GM11168 (cell line): ENCODE data around the gene ARMH4.

Experiments
- in situ Hi-C: fragments of 300-500 bp; cut with MboI; formaldehyde crosslinking; loops from one replicate; pipeline ENCODE4 v1.12.0; 2022; ENCODE audit warnings: low sequenced_read_pairs; ENCODE audit not compliant: unreplicated experiment

The ARMH4 gene

DNA sequence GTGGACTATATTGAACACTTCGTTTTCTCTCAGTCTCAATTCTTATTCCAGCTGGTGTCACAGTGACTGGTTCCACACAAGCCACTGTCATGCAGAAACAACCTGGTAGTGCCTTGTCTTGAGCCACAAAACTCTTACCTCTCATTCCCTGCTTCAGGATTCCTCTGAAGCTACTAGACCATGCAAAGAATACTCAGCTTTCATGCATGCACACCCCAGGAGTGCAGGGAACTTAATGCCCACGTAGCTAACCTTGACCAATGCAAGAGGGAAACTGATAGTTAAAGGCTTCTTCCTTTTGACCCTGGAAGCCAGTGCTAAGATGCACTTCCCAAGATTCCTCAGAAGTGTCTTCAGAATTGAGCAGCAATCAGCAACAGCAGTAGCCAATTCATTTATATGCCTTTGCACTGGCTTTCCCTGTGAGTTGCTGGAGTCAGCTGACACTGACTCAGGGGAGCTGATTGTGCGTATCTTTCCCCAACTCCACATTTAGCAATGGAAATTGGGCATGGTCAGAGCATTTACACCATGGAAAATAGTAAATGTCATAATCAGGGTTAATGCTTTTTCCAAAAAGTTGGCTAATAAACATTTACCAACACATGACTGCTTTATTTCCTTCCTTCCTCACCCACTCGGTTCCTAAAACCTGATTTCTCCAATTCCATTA is 172.5 kb downstream of the ARMH4 start:
- in situ Hi-C loops, result no loop called here

DNA sequence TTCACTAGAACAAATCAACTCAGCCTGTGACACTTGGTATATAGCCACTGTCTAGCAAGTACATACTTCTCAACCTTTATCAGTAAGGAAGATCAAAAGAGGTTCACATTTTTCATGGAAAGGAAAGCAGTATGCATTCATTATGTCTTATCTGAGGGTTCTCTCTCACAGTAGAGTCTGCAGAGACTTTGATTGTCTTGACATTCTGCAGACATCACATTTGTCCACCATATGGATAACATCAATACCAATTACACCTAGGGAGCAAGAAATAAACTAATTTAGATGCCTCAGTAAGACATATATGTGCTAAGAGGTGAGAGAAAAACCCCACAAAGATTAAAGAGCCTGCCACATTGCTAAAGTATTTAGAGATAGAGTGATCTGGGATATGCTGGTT is 175.3 kb downstream of the ARMH4 start:
- in situ Hi-C loops, result no loop called here

DNA sequence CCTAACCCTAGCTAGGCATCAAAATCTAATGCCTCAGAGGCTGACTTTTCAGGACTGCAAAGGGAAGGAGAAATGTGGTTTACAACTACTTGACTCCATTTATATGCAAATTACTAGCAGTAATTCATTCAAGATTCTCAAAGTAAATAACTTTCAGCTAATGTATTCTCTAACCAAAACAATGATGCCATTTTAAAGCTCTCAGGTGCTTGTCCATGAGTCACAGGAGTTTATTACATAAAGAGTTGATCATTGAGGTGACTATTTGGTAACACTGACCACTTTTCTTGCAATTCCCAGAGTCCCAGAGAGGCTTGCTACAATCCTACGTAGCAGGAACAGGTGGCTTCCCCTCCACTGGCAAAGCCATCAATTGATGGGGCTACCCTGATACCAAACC is 177.1 kb downstream of the ARMH4 start:
- in situ Hi-C loops, result no loop called here

DNA sequence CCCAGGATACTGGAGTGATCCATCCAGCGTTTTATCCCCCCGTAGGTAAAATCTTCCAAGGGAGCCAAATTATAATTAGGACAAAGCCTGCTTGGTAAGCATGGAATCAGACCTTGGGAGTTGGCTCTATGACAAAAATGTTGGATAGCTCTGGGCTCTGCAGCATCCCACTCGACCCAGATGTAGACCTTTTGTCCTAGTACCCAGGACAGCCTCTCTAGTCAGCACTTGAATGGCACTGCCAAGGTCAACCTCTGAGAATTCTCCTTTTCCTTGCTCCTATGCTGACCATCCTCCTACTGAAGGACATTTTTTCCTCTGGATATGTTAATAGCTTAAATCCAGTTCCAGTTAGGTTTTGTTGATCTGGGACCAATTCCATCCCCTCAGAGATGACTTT is 181.4 kb downstream of the ARMH4 start:
- in situ Hi-C loops, result no loop called here

DNA sequence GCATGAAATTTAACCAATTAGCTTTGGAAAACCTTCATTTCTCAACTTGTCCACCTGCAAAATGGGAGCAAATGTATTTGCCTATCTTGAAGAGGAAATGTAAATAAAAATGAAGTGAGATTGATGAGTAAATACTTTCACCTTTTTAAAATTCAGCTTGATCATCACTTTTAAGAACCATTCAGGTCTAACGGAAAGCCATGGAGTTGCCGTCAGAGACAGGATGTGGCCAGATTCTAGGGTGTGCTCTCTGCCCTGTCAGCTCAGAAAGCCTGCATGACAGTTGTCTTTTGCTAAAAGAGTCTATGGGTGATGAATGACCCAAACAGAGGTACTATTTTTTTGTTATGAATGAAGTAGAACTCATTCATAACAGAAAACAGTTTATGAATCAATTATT is 181.8 kb downstream of the ARMH4 start:
- in situ Hi-C loops, result no loop called here

DNA sequence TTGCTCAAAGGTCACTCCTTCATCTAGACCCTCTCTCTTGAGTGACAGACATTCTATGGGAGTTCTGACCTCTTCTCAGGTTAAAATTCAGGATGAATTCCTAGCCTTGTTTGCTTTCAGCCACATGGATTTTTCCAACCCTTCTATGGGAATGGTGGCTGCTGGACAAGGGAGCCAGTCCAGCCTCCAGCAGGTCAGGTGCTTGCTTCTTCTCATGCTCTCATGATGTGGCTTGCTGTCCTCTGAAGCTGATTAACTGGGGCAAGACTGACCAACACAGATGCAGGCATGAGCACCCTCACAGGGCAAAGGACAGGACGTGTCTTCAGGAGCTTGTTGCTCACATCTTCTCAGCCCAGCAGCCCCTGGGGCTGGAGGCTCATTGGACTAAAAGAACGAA is 188.9 kb downstream of the ARMH4 start:
- in situ Hi-C loops, result no loop called here

DNA sequence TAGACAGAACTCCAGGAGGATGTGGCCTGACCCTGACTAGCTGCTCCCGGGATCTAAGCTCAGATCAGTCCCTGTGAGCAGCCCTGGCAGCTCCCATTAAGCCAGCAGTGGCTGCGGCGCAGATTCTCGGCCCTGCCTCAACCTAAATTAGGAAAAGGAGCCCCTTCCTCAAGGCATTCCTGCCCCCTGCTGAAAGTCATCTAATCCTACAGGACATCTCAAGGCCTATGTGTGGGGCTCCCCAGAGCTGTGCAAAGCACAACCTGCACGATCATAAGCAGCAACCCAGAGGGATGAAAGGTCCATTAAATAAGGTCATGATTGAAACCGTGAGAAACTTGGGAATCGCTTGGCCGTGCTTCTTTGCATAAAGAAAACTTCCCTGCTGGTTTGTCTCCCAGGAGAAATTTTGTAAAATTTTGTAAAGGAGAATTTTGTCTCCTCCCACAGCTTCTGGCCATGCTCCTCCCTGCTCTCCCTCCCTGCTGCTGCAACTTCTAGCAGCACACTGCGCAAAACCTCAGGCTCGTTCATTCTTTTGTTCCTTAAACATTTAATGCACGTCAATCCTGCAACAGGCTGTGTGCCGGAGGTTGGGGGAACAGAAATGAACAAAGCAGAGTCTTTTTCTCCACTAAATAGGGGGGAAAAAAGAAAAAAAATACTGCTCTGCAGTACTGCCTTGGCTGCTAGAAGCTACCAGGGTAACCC is 189.5 kb downstream of the ARMH4 start:
- in situ Hi-C loops, result no loop called here

DNA sequence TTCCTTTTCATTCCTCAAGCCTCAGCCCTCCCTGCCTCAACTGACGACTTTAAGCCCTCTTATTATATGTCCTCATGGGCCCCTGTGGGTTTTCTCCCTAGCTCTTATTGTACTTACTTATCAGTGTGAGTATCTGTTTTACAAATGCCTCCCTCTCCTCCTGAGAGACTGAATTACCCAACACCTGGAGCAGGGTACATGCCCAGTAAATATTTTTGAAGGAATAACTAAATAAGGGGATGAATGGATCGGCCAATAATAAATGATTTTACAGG is 190.3 kb downstream of the ARMH4 start:
- in situ Hi-C loops, result no loop called here

DNA sequence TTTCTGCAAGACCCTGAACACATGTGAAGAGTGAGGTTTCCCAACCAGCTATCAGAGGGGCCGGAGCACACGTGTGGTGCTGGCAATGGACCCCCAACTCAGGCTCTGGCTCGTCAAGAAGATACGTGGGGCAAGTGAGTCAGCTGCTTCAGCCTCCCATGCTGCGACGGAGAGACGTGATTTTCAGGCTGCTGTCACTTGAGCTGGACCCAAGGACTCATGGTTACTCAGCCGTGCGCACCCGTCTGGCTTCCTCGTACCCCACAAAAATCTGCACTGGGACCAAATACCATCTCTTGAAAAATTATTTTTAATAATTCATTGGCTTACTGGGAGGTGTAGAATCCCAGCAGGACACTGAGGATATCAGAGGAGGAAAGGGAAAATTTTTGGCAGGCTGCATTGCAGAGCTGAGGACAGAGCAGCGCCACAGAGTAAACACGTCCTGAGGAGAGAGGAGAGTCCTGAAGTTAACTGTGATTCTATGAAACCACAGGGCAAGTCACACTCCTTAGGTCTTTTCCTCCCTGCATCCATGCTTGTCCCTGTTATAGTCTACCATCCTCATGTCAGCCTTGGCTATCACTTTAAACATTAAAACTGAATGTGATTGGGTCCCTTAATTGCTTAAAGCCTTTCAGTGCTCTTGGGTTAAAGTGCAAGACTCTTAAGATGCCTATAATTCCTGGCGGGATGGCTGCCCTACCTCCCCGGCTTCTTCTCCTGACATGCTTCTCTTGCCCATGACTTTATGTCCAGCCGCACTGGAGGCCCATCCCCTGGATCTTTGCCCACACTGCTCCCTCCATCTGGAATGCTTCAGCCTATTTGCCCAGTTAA is 190.8 kb downstream of the ARMH4 start:
- in situ Hi-C loops, result no loop called here

DNA sequence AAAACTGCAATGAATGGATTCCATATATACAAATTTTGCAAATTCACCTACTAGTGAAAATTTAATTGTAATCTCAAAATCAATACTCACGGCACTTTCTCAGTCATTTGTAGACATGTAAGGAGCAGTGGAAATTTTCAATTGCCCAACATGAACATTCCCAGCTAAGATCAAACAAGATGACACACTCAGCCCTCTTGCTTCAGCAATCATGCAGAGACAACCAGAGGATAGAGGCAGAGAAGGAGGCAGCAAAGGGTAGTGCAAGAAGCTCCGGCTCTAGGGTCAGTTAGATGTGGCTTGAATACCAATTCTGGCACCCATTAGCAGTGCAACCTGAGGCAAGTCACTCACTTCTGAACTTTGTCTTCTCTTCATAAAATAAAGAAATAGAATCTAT is 194.6 kb downstream of the ARMH4 start:
- in situ Hi-C loops, result no loop called here
